WTC11 (cell line): ENCODE data around the gene STARD13. TPM values are rescaled to one million over a fixed set of nuclear protein-coding genes. Genes with fewer than 3 reads are reported as not detected.

Experiments
- ATAC-seq: fragments of 200-7000 bp; cut with Tn5 transposase; 2 replicates; pipeline ENCODE4 v1.10.0; 2021; ENCODE audit warnings: mild to moderate bottlenecking, moderate library complexity
- CTCF ChIA-PET: fragments of 300-600 bp; sonication (Branson Sonifier 250); formaldehyde crosslinking; loops from one replicate; lab custom pipeline; 2021; ENCODE audit warnings: antibody characterized with exemption; lab: Charles Lee
- POLR2A ChIA-PET: fragments of 350-600 bp; sonication (Branson Sonifier 250); formaldehyde crosslinking; loops from one replicate; lab custom pipeline; 2021; ENCODE audit warnings: antibody characterized with exemption; lab: Charles Lee
- DNase-seq: peaks from one replicate; pipeline ENCODE4 v3.0.0; 2021; ENCODE audit warnings: low spot score
- H3K27ac Mint-ChIP-seq: 2 replicates; pipeline ENCODE4 v1.8.0; 2021; ENCODE audit warnings: mixed read lengths
- H3K27me3 Mint-ChIP-seq: 2 replicates; pipeline ENCODE4 v1.8.0; 2021; ENCODE audit warnings: low read depth, mild to moderate bottlenecking, moderate library complexity, mixed read lengths
- H3K36me3 Mint-ChIP-seq: 2 replicates; pipeline ENCODE4 v1.8.0; 2021; ENCODE audit warnings: mixed read lengths
- H3K4me1 Mint-ChIP-seq: 2 replicates; pipeline ENCODE4 v1.8.0; 2022; ENCODE audit warnings: mixed read lengths
- H3K4me3 Mint-ChIP-seq: 2 replicates; pipeline ENCODE4 v1.8.0; 2021; ENCODE audit warnings: mild to moderate bottlenecking, moderate library complexity, mixed read lengths
- H3K9me3 Mint-ChIP-seq: 2 replicates; pipeline ENCODE4 v1.8.0; 2021; ENCODE audit warnings: mixed read lengths
- CBFB ChIP-seq: sonication (generic); formaldehyde crosslinking; IDR thresholded peaks from 2 replicates; pipeline ENCODE4 v1.8.1; 2022; ENCODE audit warnings: mild to moderate bottlenecking, low read depth, missing genetic modification reagents
- E2F1 ChIP-seq: sonication (generic); formaldehyde crosslinking; IDR thresholded peaks from 2 replicates; pipeline ENCODE4 v1.8.0; 2022; ENCODE audit warnings: mild to moderate bottlenecking, missing genetic modification reagents
- ELF4 ChIP-seq: sonication (generic); formaldehyde crosslinking; IDR thresholded peaks from 2 replicates; pipeline ENCODE4 v1.8.1; 2022; ENCODE audit warnings: low read depth, mild to moderate bottlenecking, moderate library complexity, missing genetic modification reagents
- JUN ChIP-seq: sonication (generic); formaldehyde crosslinking; IDR thresholded peaks from 2 replicates; pipeline ENCODE4 v1.8.0; 2023; ENCODE audit warnings: mild to moderate bottlenecking, missing genetic modification reagents
- MLX ChIP-seq: sonication (generic); formaldehyde crosslinking; IDR thresholded peaks from 2 replicates; pipeline ENCODE4 v1.8.1; 2023; ENCODE audit warnings: mild to moderate bottlenecking, missing genetic modification reagents, moderate library complexity
- MYBL2 ChIP-seq: sonication (generic); formaldehyde crosslinking; IDR thresholded peaks from 2 replicates; pipeline ENCODE4 v1.8.1; 2023; ENCODE audit warnings: mild to moderate bottlenecking, moderate library complexity, missing genetic modification reagents
- NFE2L1 ChIP-seq: sonication (generic); formaldehyde crosslinking; IDR thresholded peaks from 2 replicates; pipeline ENCODE4 v1.8.1; 2023; ENCODE audit warnings: missing genetic modification reagents
- PREB ChIP-seq: sonication (generic); formaldehyde crosslinking; IDR thresholded peaks from 2 replicates; pipeline ENCODE4 v1.8.1; 2022; ENCODE audit warnings: mild to moderate bottlenecking, missing genetic modification reagents, moderate library complexity, borderline replicate concordance
- PRRX2 ChIP-seq: fragments of 250-450 bp; sonication (Bioruptor Pico); IDR thresholded peaks from 2 replicates; pipeline ENCODE4 v1.8.0; 2021; ENCODE audit warnings: mild to moderate bottlenecking
- SP1 ChIP-seq: sonication (generic); formaldehyde crosslinking; conservative IDR thresholded peaks from 2 replicates; pipeline ENCODE4 v1.8.1; 2022; ENCODE audit warnings: missing genetic modification reagents
- USF1 ChIP-seq: sonication (generic); formaldehyde crosslinking; IDR thresholded peaks from 2 replicates; pipeline ENCODE4 v1.8.0; 2022; ENCODE audit warnings: mild to moderate bottlenecking, missing genetic modification reagents
- ZNF232 ChIP-seq: sonication (generic); formaldehyde crosslinking; IDR thresholded peaks from 2 replicates; pipeline ENCODE4 v1.8.0; 2022; ENCODE audit warnings: mild to moderate bottlenecking, missing genetic modification reagents
- ZNF532 ChIP-seq: fragments of 250-450 bp; sonication (Bioruptor Pico); IDR thresholded peaks from 2 replicates; pipeline ENCODE4 v1.9.0; 2021; ENCODE audit warnings: mild to moderate bottlenecking, borderline replicate concordance
- total RNA-seq: library from RNA; stranded (reverse); gene quantifications from 3 replicates; pipeline ENCODE4 v1.2.3, GENCODE V29; 2021
- TF ChIP-seq, protein P1 (sequence below): fragments of 250-450 bp; sonication (Bioruptor Pico); IDR thresholded peaks from 2 replicates; pipeline ENCODE4 v2.1.2; 2022; ENCODE audit warnings: mild to moderate bottlenecking, moderate library complexity
- TF ChIP-seq, protein P2 (sequence below): sonication (generic); formaldehyde crosslinking; IDR thresholded peaks from 2 replicates; pipeline ENCODE4 v1.8.0; 2023; ENCODE audit warnings: mild to moderate bottlenecking, missing genetic modification reagents

The STARD13 gene
- total RNA-seq, 1 experiment from 2014 or later, result 4.4 TPM

DNA sequence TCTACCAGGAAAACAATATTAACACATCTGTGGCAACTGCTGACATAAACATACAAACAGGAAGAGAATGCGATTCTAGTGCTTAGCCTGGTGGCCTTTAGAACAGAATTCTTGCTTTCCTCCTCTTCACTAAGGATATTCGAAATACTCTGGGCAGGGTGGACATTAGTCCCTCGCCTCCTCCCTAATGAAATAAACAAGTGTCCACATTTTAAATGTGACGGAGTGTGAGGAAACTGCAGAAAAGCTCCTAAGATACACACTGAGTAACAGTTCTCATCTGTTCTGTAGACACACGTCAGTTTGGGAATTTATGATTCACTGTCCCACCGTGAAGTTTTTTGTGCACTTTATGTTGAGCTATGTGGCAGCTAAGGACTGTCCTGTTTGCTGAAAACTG lies 639 bp downstream of the STARD13 start:
- POLR2A ChIA-PET, result interaction anchor here (1.3 kb wide), 1 partner anchor 41 kb away, joined by 3 read pairs; no protein-coding TSS in a partner anchor
- Mint-ChIP-seq H3K27ac (peak overlapping the region; percentile 96), H3K4me3 (peak overlapping the region; percentile 74), H3K36me3 (no peaks in the 10 kb centered on the region), H3K27me3 (no peaks in the 10 kb centered on the region)
- no peak for ATAC-seq
- TF ChIP-seq ZNF532 (no peak), USF1 (CRISPR knock-in tag) (no peak), ZNF232 (CRISPR knock-in tag) (0 out of 2 replicates have a peak, but pooled peaks have one; percentile 22)
- TF ChIP-seq, all 79 proteins: peak for 1
- no peaks in the 10 kb centered on the region for H3K9me3 Mint-ChIP-seq
- CTCF ChIA-PET, result interaction anchor here (1.0 to 1.4 kb wide), 3 partner anchors 57 to 439 kb away, joined by 3 to 7 read pairs (median 4); no protein-coding TSS in a partner anchor
- peaks cover 23% of the 10 kb centered on the region for H3K4me1 Mint-ChIP-seq
- DNase-seq, result no peak

GRCh38 chr13:33284031-33284430 lies 1.5 kb downstream of the STARD13 start:
- Mint-ChIP-seq H3K36me3 (no peaks in the 10 kb centered on the region), H3K27me3 (no peaks in the 10 kb centered on the region), H3K9me3 (no peaks in the 10 kb centered on the region), H3K4me1 (peaks cover 25% of the 10 kb centered on the region), H3K4me3 (no peak overlapping the region), H3K27ac (no peak overlapping the region)
- ChIA-PET CTCF (no interaction called here), POLR2A (no interaction called here)
- TF ChIP-seq MYBL2 (CRISPR knock-in tag), result no peak
- TF ChIP-seq MLX (CRISPR knock-in tag), result no peak
- TF ChIP-seq CBFB (CRISPR knock-in tag), result no peak
- no peak for TF ChIP-seq PRRX2 (CRISPR knock-in tag)
- no peak for TF ChIP-seq ELF4 (CRISPR knock-in tag)
- TF ChIP-seq, protein P1, sequence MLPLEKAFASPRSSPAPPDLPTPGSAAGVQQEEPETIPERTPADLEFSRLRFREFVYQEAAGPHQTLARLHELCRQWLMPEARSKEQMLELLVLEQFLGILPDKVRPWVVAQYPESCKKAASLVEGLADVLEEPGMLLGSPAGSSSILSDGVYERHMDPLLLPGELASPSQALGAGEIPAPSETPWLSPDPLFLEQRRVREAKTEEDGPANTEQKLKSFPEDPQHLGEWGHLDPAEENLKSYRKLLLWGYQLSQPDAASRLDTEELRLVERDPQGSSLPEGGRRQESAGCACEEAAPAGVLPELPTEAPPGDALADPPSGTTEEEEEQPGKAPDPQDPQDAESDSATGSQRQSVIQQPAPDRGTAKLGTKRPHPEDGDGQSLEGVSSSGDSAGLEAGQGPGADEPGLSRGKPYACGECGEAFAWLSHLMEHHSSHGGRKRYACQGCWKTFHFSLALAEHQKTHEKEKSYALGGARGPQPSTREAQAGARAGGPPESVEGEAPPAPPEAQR (CRISPR knock-in tag), result no peak
- no peak for TF ChIP-seq PREB
- no peak for TF ChIP-seq NFE2L1 (CRISPR knock-in tag)
- no peak for TF ChIP-seq SP1 (CRISPR knock-in tag)
- TF ChIP-seq, protein P2, sequence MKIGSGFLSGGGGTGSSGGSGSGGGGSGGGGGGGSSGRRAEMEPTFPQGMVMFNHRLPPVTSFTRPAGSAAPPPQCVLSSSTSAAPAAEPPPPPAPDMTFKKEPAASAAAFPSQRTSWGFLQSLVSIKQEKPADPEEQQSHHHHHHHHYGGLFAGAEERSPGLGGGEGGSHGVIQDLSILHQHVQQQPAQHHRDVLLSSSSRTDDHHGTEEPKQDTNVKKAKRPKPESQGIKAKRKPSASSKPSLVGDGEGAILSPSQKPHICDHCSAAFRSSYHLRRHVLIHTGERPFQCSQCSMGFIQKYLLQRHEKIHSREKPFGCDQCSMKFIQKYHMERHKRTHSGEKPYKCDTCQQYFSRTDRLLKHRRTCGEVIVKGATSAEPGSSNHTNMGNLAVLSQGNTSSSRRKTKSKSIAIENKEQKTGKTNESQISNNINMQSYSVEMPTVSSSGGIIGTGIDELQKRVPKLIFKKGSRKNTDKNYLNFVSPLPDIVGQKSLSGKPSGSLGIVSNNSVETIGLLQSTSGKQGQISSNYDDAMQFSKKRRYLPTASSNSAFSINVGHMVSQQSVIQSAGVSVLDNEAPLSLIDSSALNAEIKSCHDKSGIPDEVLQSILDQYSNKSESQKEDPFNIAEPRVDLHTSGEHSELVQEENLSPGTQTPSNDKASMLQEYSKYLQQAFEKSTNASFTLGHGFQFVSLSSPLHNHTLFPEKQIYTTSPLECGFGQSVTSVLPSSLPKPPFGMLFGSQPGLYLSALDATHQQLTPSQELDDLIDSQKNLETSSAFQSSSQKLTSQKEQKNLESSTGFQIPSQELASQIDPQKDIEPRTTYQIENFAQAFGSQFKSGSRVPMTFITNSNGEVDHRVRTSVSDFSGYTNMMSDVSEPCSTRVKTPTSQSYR (CRISPR knock-in tag), result no peak
- TF ChIP-seq JUN (CRISPR knock-in tag), result no peak
- TF ChIP-seq E2F1 (CRISPR knock-in tag), result no peak
- no peak for DNase-seq
- no peak for ATAC-seq
